HG03469 (cell line): ENCODE measurements around the gene SBF1.
"Not testable (repeated sequence)": the region's sequence is repeated elsewhere in the genome, so short reads cannot be mapped to it uniquely, and the experiment has no call there.

Experiments
- ATAC-seq: cut with Tn5 transposase; IDR thresholded peaks from one replicate; pipeline ENCODE4 v1.9.1; 2021; ENCODE audit warnings: mild to moderate bottlenecking, moderate library complexity, moderate number of reproducible peaks; ENCODE audit not compliant: unreplicated experiment

Gene SBF1

DNA sequence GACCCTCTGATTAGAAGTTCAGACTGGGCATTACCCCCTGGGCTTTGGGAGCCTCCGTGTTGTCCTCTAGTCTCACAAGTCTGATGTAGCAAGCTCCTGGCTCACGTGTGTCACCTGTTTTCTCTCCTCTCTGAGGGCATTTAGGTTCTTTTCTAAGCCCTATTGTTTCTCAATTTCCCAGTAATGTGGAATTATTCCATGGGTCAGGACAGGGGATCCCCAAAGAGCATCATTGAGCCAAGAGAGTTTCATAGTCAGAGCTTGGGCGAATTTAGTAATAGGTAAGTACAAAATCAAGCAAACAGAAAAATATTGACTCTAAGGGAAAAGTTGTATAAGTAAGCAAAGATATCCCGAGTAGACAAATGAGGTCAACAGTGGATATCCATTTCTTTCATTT lies 74.4 kb downstream of the SBF1 start:
- ATAC-seq: no peak

DNA sequence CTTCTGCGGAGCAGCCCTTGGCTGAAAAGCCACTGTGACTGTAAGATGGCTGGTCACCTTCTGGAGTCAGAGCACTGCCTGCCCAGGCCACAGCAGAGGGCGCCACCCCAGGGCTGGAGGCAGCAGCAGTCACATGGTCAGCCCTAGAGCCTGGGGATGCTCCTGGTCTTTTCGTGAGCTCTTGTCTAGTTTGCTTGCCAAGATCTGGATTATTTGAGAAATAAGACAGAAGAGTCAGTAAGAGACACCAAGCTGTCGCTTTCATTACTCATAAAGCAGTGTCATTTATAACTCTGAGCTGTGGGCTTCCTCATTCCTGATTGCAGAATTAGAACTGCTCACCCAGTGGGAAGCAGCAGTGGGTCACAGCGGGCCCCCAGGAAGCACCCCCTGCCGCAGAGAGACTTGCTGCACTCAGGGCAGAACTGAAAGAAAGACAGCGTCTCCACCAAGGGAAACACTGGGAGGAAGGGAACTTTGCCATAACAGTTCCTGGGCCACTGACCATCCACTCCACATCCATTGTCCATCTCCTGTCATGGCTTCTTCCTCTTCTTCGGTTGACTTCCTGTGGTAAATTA lies 75.0 kb downstream of the SBF1 start:
- ATAC-seq: no peak

DNA sequence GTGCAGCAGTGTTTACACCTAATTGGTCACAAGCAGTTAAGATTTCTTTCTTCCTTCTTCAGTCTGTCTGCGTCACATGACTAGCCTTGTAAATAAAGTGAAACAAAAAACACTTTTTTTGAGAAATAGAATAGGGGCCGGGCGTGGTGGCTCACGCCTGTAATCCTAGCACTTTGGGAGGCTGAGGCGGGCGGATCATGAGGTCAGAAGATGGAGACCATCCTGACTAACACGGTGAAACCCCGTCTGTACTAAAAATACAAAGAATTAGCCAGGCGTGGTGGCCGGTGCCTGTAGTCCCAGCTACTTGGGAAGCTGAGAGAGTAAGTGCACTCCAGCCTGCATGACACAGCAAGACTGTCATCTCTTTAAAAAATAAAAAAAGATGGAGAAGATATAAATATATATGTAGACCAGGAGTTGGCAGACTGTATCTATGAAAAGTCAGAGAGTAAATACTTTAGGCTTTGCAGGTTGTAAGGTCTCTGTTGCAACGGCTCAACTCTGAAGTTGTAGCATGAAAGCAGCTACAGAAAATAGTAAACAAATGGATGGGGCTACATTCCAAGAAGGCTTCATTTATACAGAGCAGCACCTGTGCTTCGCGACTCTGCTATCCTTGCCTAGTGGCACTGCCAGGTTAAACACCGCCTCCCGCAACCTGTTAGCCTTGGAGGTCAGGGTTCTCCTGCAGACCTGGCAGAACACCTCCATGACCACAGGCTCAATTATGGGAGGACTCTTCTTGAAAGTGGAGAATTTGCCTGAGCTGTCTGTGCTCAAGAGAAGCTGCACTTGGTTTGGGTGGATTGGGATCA lies 75.8 kb downstream of the SBF1 start:
- ATAC-seq: no peak

DNA sequence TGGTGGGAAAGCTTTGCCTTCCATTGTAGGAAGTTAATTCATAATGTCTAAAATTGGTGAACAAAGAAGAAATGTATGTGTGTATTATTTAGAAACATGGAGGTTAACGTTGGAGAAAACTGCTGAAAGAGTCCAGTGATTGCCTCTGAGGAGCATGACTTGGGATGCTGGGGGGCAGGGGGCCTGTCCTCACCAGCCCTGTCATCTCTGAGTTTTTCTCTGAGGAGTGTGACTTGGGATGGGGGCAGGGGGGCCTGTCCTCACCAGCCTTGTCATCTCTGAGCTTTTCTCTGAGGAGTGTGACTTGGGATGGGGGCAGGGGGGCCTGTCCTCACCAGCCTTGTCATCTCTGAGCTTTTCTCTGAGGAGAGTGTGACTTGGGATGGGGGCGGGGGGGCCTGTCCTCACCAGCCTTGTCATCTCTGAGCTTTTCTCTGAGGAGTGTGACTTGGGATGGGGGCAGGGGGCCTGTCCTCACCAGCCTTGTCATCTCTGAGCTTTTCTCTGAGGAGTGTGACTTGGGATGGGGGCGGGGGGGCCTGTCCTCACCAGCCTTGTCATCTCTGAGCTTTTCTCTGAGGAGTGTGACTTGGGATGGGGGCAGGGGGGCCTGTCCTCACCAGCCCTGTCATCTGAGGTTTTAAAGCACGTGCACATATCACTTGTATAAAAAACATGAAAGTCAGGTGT lies 77.3 kb downstream of the SBF1 start:
- not testable (repeated sequence) for ATAC-seq

DNA sequence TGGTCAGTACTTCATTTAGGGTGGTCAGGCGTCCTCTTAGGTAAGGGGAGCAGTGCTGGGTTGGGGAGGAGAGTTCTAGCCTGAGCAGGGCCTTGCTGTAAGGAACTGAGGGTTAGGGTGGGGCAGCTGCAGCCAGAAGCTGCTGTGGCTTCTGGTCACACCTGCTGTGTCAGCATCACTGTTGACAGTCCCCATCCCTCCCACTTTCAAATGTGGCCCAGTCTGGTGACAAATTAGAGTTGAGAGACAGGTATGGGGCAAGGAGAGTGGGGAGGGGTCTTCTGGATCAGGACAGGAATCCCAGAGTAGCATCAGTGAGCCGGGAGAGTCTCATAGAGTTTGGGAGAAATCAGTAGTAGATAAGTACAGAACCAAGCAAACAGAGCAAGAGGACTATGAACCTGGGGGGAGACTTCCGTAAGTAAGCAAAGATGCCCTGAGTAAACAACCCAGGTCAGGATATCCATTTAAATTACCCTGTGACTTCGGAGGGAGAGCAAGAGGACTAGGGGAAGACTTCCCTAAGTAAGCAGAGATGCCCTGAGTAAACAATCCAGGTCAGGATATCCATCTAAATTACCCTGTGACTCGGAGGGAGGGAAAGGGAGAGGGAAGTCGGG lies 78.0 kb downstream of the SBF1 start:
- ATAC-seq: no peak
